Parathyroid adenoma (tissue), 2 donors: Measurements from ENCODE around the gene TGFA.
"Not testable (repeated sequence)": the region's sequence is repeated elsewhere in the genome, so short reads cannot be mapped to it uniquely, and the experiment has no call there.

Experiments
- H2AFZ ChIP-seq: fragments of 300-600 bp; sonication (generic); one replicate; pipeline ENCODE4 v1.7.0; 2017; ENCODE audit warnings: antibody characterized with exemption, mild to moderate bottlenecking
- H3K27ac ChIP-seq: fragments of 300-600 bp; sonication (generic); one replicate; pipeline ENCODE4 v1.7.0; 2017
- H3K27me3 ChIP-seq: fragments of 300-600 bp; sonication (generic); one replicate; pipeline ENCODE4 v1.7.0; 2017; ENCODE audit warnings: low read length; ENCODE audit not compliant: control insufficient read depth, insufficient read depth
- H3K36me3 ChIP-seq: fragments of 300-600 bp; sonication (generic); one replicate; pipeline ENCODE4 v1.7.0; 2017; ENCODE audit warnings: low read length; ENCODE audit not compliant: control insufficient read depth, insufficient read depth
- H3K4me1 ChIP-seq: fragments of 300-600 bp; sonication (generic); one replicate; pipeline ENCODE4 v1.7.0; 2017; ENCODE audit warnings: control low read depth
- H3K4me2 ChIP-seq: fragments of 300-600 bp; sonication (generic); one replicate; pipeline ENCODE4 v1.7.0; 2017; ENCODE audit warnings: low read length
- H3K4me3 ChIP-seq: fragments of 300-600 bp; sonication (generic); one replicate; pipeline ENCODE4 v1.7.0; 2017; ENCODE audit warnings: low read depth, low read length
- H3K79me2 ChIP-seq: fragments of 300-600 bp; sonication (generic); one replicate; pipeline ENCODE4 v1.7.0; 2017; ENCODE audit warnings: control low read depth
- H3K9ac ChIP-seq: fragments of 300-600 bp; sonication (generic); one replicate; pipeline ENCODE4 v1.7.0; 2017; ENCODE audit warnings: mild to moderate bottlenecking
- H3K9me3 ChIP-seq: fragments of 300-600 bp; sonication (generic); one replicate; pipeline ENCODE4 v1.7.0; 2017; ENCODE audit warnings: low read length; ENCODE audit not compliant: control insufficient read depth
- TF ChIP-seq, protein P1 (sequence below): fragments of 300-600 bp; sonication (generic); IDR thresholded peaks from one replicate; pipeline ENCODE4 v1.7.0; 2017; ENCODE audit warnings: antibody characterized with exemption, mild to moderate bottlenecking
- donor health status: primary hyperparathyroidism.

The TGFA gene

DNA sequence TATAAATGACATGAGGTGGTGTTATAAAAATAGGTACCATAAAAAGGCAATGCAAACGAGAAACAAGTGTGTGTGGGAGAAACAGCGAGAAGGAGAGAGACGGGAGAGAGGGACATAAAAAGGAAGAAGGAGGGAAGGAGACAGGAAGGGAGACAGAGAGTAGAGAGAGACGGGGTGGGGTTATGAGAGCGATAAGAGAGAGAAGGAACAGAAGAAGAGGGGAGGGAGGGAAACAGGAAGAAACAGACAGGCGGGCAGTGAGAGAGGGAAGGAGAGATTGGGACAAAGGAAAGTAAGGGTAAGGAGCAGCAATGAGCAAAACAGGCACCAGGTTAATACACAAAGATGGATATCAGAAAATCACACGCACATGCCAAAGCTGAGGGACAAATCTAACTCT is 83.7 kb downstream of the TGFA start:
- H3K9me3 ChIP-seq: no peaks in the 10 kb centered on the region
- H3K36me3 ChIP-seq: no peaks in the 10 kb centered on the region
- no peak overlapping the region for H2AFZ ChIP-seq
- H3K27ac ChIP-seq: no peak overlapping the region
- no peaks in the 10 kb centered on the region for H3K27me3 ChIP-seq
- no peaks in the 10 kb centered on the region for H3K79me2 ChIP-seq
- H3K4me1 ChIP-seq: peaks cover 12% of the 10 kb centered on the region
- H3K4me3 ChIP-seq: no peak overlapping the region
- no peak overlapping the region for H3K9ac ChIP-seq
- TF ChIP-seq, protein P1, sequence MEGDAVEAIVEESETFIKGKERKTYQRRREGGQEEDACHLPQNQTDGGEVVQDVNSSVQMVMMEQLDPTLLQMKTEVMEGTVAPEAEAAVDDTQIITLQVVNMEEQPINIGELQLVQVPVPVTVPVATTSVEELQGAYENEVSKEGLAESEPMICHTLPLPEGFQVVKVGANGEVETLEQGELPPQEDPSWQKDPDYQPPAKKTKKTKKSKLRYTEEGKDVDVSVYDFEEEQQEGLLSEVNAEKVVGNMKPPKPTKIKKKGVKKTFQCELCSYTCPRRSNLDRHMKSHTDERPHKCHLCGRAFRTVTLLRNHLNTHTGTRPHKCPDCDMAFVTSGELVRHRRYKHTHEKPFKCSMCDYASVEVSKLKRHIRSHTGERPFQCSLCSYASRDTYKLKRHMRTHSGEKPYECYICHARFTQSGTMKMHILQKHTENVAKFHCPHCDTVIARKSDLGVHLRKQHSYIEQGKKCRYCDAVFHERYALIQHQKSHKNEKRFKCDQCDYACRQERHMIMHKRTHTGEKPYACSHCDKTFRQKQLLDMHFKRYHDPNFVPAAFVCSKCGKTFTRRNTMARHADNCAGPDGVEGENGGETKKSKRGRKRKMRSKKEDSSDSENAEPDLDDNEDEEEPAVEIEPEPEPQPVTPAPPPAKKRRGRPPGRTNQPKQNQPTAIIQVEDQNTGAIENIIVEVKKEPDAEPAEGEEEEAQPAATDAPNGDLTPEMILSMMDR: no peak
- no peak overlapping the region for H3K4me2 ChIP-seq

DNA sequence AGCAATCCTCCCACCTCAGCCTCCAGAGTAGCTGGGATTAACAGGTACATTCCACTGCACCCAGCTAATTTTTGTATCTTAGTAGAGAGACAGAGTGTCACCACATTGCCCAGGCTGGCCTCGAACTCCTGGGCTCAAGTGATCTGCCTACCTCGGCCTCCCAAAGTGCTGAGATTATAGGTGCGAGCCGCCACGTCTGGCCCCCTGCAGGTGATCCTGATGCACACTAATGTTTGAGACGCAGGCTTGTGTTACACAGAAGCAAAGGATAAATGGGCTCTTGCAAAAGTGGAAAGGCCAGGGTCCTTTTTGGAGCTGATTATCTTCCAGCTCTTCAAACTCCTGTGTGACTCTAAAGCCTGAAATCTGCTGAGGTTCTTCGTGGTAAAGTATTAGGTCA is 84.2 kb downstream of the TGFA start:
- Histone ChIP-seq H3K4me3 (no peak overlapping the region), H3K4me2 (no peak overlapping the region), H3K9me3 (no peaks in the 10 kb centered on the region), H3K79me2 (no peaks in the 10 kb centered on the region), H3K4me1 (peaks cover 12% of the 10 kb centered on the region), H2AFZ (no peak overlapping the region), H3K27me3 (no peaks in the 10 kb centered on the region), H3K27ac (no peak overlapping the region), H3K9ac (no peak overlapping the region), H3K36me3 (no peaks in the 10 kb centered on the region)
- TF ChIP-seq, protein P1: no peak

DNA sequence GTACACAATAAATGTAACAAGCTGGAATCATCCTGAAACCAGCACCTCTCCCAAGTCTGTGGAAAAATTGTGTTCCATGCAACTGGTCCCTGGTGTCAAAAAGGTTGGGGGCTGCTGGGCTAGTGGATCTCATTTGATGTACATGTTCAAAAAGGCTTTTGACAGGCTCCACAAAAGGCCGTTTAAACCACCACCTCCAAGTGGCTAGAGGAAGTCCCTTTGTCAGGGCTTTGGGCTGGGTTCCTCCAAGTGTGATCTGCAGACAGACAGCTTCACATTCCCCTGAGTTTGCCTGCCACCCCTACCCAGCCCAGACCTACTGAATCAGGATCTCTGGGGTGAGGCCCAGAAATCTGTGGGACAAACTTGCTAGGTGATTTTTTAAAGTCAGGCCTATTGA is 84.7 kb downstream of the TGFA start:
- no peaks in the 10 kb centered on the region for H3K27me3 ChIP-seq
- no peak overlapping the region for H3K4me2 ChIP-seq
- no peak overlapping the region for H3K27ac ChIP-seq
- H3K9me3 ChIP-seq: no peaks in the 10 kb centered on the region
- H3K36me3 ChIP-seq: no peaks in the 10 kb centered on the region
- H3K4me3 ChIP-seq: no peak overlapping the region
- H2AFZ ChIP-seq: no peak overlapping the region
- TF ChIP-seq, protein P1: no peak
- peaks cover 6% of the 10 kb centered on the region for H3K4me1 ChIP-seq
- no peak overlapping the region for H3K9ac ChIP-seq
- no peaks in the 10 kb centered on the region for H3K79me2 ChIP-seq

DNA sequence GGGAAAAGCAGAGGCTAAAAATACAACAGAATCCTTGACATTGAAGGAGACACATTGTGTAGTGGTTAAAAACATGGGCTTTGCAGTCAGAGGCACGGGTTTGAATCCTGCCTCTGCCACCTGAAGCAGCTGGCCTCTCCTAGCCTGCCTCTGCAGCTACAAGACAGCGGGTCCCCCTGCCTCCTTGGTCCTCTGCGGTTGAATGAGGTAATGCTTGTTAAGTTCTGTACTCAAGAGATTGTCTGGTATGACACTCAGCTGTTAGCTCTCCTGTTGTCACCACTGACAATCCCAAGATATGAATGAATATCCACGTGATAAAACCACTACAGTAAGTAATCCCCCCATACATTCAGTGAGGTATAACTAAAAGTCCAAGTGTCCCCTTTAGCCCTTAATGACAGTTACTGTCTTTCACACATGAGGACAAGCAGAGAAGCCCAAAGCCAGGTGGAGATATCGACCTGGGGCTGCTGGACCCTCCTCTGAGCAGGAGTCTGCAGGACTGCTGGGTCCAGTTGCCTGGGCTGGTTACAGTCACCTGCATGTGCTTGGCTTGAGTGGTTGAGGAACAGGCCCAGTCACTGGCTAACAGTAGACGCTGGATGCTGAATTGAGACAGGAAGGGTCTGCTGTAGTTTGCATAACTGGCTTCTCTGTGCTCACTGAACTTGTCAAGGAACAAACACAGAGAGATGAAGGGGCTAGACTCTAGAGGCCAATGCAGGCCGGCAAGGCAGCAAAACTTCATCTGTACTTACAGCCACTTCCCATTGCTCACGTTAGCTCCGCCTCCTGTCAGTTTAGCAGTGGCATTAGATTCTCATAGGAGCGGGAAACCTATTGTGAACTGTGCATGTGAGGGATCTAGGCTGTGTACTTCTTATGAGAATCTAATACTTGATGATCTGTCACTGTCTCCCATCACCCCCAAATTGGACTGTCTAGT is 85.5 kb downstream of the TGFA start:
- H3K27ac ChIP-seq: no peak overlapping the region
- H3K9ac ChIP-seq: no peak overlapping the region
- no peaks in the 10 kb centered on the region for H3K9me3 ChIP-seq
- no peak overlapping the region for H3K4me3 ChIP-seq
- H3K4me1 ChIP-seq: peaks cover under 1% of the 10 kb centered on the region
- H3K27me3 ChIP-seq: no peaks in the 10 kb centered on the region
- TF ChIP-seq, protein P1: no peak
- no peaks in the 10 kb centered on the region for H3K79me2 ChIP-seq
- H3K4me2 ChIP-seq: no peak overlapping the region
- no peaks in the 10 kb centered on the region for H3K36me3 ChIP-seq
- H2AFZ ChIP-seq: no peak overlapping the region

DNA sequence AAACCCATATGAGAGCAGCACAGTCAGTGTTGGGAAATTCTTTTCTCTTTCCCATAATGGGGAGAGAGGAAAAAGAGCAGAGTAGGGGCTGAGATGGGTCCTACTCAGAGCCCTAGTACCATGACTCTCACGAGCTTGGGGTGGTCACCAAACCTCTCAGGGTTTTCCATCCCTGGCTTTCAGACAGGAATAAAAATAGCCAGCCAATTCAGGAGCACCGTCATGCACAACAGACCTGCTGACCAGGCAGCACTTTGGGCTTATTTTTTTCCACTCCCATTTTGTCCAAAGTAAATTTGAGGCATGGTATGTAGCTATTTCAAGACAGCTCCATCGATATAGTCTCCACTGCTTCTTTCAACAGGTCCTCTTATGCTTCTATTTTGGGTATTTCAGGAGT is 86.4 kb downstream of the TGFA start:
- Histone ChIP-seq H3K4me1 (no peaks in the 10 kb centered on the region), H3K9me3 (no peaks in the 10 kb centered on the region), H3K27me3 (no peaks in the 10 kb centered on the region), H3K79me2 (no peaks in the 10 kb centered on the region), H3K9ac (no peak overlapping the region), H2AFZ (no peak overlapping the region), H3K4me3 (no peak overlapping the region), H3K36me3 (no peaks in the 10 kb centered on the region), H3K4me2 (no peak overlapping the region), H3K27ac (no peak overlapping the region)
- TF ChIP-seq, protein P1: no peak

DNA sequence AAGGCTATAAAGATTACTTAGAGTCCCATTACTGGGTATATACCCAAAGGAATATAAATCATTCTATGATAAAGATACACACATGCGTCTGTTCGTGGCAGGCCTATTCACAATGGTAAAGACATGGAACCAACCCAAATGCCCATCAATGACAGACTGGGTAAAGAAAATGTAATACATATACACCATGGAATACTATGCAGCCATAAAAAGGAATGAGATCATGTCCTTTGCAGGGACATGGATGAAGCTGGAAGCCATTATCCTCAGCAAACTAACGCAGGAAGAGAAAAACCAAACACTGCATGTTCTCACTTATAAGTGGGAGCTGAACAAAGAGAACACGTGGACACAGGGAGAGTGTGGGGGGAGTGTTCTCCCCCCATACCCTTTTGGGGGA is 87.0 kb downstream of the TGFA start:
- not testable (repeated sequence) for H3K36me3 ChIP-seq, H3K27ac ChIP-seq, H3K9ac ChIP-seq, H3K79me2 ChIP-seq, H3K4me1 ChIP-seq, H2AFZ ChIP-seq, H3K4me3 ChIP-seq, H3K9me3 ChIP-seq, H3K4me2 ChIP-seq, H3K27me3 ChIP-seq
